Measurements from ENCODE around the gene AKAP8L.

DNA sequence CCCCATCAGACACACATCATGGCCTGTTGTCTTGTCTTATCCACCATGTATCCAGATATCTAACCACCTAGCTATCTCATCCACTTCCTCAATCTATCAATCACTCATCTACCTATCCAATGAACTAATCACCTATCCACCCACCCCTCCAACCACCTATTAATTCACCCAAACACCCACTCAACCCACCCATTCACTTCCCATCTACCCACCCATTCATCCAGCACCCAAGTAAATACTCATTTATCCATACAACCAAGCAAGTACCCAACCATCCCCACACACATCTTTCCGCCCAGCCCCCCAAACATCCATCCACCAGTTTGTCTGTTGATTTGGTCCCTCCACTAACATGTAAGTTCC lies 31.7 kb upstream of the AKAP8L start:
- TF ChIP-seq, protein P1, sequence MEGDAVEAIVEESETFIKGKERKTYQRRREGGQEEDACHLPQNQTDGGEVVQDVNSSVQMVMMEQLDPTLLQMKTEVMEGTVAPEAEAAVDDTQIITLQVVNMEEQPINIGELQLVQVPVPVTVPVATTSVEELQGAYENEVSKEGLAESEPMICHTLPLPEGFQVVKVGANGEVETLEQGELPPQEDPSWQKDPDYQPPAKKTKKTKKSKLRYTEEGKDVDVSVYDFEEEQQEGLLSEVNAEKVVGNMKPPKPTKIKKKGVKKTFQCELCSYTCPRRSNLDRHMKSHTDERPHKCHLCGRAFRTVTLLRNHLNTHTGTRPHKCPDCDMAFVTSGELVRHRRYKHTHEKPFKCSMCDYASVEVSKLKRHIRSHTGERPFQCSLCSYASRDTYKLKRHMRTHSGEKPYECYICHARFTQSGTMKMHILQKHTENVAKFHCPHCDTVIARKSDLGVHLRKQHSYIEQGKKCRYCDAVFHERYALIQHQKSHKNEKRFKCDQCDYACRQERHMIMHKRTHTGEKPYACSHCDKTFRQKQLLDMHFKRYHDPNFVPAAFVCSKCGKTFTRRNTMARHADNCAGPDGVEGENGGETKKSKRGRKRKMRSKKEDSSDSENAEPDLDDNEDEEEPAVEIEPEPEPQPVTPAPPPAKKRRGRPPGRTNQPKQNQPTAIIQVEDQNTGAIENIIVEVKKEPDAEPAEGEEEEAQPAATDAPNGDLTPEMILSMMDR (IDR thresholded peaks at IDR 0.05) = no peak
- TF ChIP-seq POLR2A (IDR thresholded peaks at IDR 0.05; ENCODE audit: low read depth) (no peak), POLR2AphosphoS5 (IDR thresholded peaks at IDR 0.05) (no peak), EP300 (IDR thresholded peaks at IDR 0.05) (no peak)

All from esophagus muscularis mucosa (tissue), 4 donors.